SK-N-SH (cell line): ENCODE measurements around the gene SYT7. TPM values are rescaled to one million over a fixed set of nuclear protein-coding genes. Genes with fewer than 3 reads are reported as not detected.

ENCODE experiments used
- CTCF ChIA-PET: fragments of 300-600, 350-600 bp; formaldehyde crosslinking; extraction: SDS; loops from one replicate; lab custom pipeline; 2021; lab: Yijun Ruan, JAX
- POLR2A ChIA-PET: fragments of 350-600 bp; sonication (Branson Sonifier 250); formaldehyde crosslinking; extraction: SDS; loops from one replicate; lab custom pipeline; 2020; ENCODE audit warnings: antibody characterized with exemption, inconsistent platforms; lab: Yijun Ruan, JAX
- DNase-seq: peaks from one replicate; pipeline ENCODE4 v3.0.0; 2012
- H2AFZ ChIP-seq: fragments of 200-600 bp; sonication (generic); 2 replicates; pipeline ENCODE4 v1.8.1; 2016; ENCODE audit warnings: antibody characterized with exemption, mild to moderate bottlenecking, low read depth
- H3F3A ChIP-seq: fragments of 200-600 bp; sonication (generic); replicated peaks from 2 replicates; pipeline ENCODE3; 2016; ENCODE audit warnings: antibody characterized with exemption, mild to moderate bottlenecking; ENCODE audit not compliant: insufficient read depth
- H3K27ac ChIP-seq, 2 experiments: fragments of 200-500 bp in 1 of 2; fragments of 200-600 bp in 1 of 2; sonication (Bioruptor generic) in 1 of 2; sonication (generic), shearing (Covaris generic) in 1 of 2; 2 replicates each; pipeline versions ENCODE4 v1.5.1 to v1.6.1; 2014 to 2016; ENCODE audit warnings: low read depth in 2 of 2, inconsistent platforms in 1 of 2, low read length in 1 of 2, mild to moderate bottlenecking in 1 of 2, mixed read lengths in 1 of 2
- H3K27me3 ChIP-seq: fragments of 200-600 bp; sonication (generic), shearing (Covaris generic); 2 replicates; pipeline ENCODE4 v1.6.1; 2016; ENCODE audit warnings: mixed run types; ENCODE audit not compliant: insufficient read depth
- H3K36me3 ChIP-seq, 2 experiments: fragments of 200-500 bp in 1 of 2; fragments of 200-600 bp in 1 of 2; sonication (Bioruptor generic) in 1 of 2; sonication (generic) in 1 of 2; replicated peaks in 1 of 2; 2 replicates each; pipeline versions ENCODE3 to v1.5.1; 2014 to 2016; ENCODE audit warnings: low read length in 1 of 2, mild to moderate bottlenecking in 1 of 2; ENCODE audit not compliant: insufficient read depth in 2 of 2, control insufficient read depth in 1 of 2
- H3K4me1 ChIP-seq, 2 experiments: fragments of 200-500 bp in 1 of 2; fragments of 200-600 bp in 1 of 2; sonication (Bioruptor generic) in 1 of 2; sonication (generic), shearing (Covaris generic) in 1 of 2; 2 replicates each; pipeline versions ENCODE4 v1.5.1 to v1.6.1; 2014 to 2016; ENCODE audit warnings: low read depth in 1 of 2, low read length in 1 of 2, mixed run types in 1 of 2; ENCODE audit not compliant: insufficient read depth in 2 of 2, control insufficient read depth in 1 of 2
- H3K4me2 ChIP-seq: fragments of 200-600 bp; sonication (generic), shearing (Covaris generic); 2 replicates; pipeline ENCODE4 v1.6.1; 2017; ENCODE audit warnings: mixed run types
- H3K4me3 ChIP-seq, 2 experiments: fragments of 200-500 bp in 1 of 2; fragments of 200-600 bp in 1 of 2; sonication (Bioruptor generic) in 1 of 2; sonication (generic), shearing (Covaris generic) in 1 of 2; 2 replicates each; pipeline versions ENCODE4 v1.5.1 to v1.8.1; 2014 to 2016; ENCODE audit warnings: low read depth in 2 of 2, inconsistent platforms in 1 of 2, low read length in 1 of 2, mild to moderate bottlenecking in 1 of 2, mixed read lengths in 1 of 2, moderate library complexity in 1 of 2
- H3K79me2 ChIP-seq: fragments of 200-600 bp; sonication (generic); 2 replicates; pipeline ENCODE4 v1.8.1; 2017; ENCODE audit warnings: mild to moderate bottlenecking; ENCODE audit not compliant: insufficient read depth
- H3K9ac ChIP-seq: fragments of 200-600 bp; sonication (generic); 2 replicates; pipeline ENCODE4 v1.6.1; 2017; ENCODE audit warnings: mixed run types
- H3K9me2 ChIP-seq: fragments of 200-600 bp; sonication (generic); 2 replicates; pipeline ENCODE4 v1.6.1; 2017; ENCODE audit warnings: mixed run types
- H3K9me3 ChIP-seq: fragments of 200-600 bp; sonication (generic); 2 replicates; pipeline ENCODE4 v1.6.1; 2017; ENCODE audit warnings: mixed run types, mild to moderate bottlenecking, moderate library complexity
- H4K20me1 ChIP-seq: fragments of 200-600 bp; sonication (generic); 2 replicates; pipeline ENCODE4 v1.6.1; 2017; ENCODE audit warnings: mild to moderate bottlenecking, mixed run types; ENCODE audit not compliant: insufficient read depth
- ELF1 ChIP-seq: IDR thresholded peaks from 2 replicates; pipeline ENCODE4 v1.4.0; 2012
- EZH2phosphoT487 ChIP-seq: fragments of 200-600 bp; sonication (generic); IDR thresholded peaks from 2 replicates; pipeline ENCODE4 v1.6.1; 2017; ENCODE audit warnings: low read depth, mixed run types, mild to moderate bottlenecking, antibody characterized with exemption, moderate library complexity, borderline replicate concordance
- FOSL2 ChIP-seq: IDR thresholded peaks from 2 replicates; pipeline ENCODE4 v1.4.0; 2012; ENCODE audit warnings: low read depth, mild to moderate bottlenecking, moderate library complexity, borderline replicate concordance
- FOXM1 ChIP-seq: IDR thresholded peaks from 2 replicates; pipeline ENCODE4 v1.4.0; 2012; ENCODE audit warnings: low read depth, mild to moderate bottlenecking
- GABPA ChIP-seq: IDR thresholded peaks from 2 replicates; pipeline ENCODE4 v1.4.0; 2012; ENCODE audit warnings: low read depth, mild to moderate bottlenecking
- MEF2A ChIP-seq: IDR thresholded peaks from 2 replicates; pipeline ENCODE4 v1.4.0; 2012; ENCODE audit warnings: low read depth, borderline replicate concordance
- NRF1 ChIP-seq: IDR thresholded peaks from 2 replicates; pipeline ENCODE4 v1.6.1; 2012; ENCODE audit warnings: low read depth, mild to moderate bottlenecking, low read length
- RAD21 ChIP-seq: IDR thresholded peaks from 2 replicates; pipeline ENCODE4 v1.6.1; 2012; ENCODE audit warnings: mild to moderate bottlenecking, low read length
- RCOR1 ChIP-seq: fragments of 150-350 bp; IDR thresholded peaks from 2 replicates; pipeline ENCODE4 v1.6.1; 2017; ENCODE audit warnings: antibody characterized with exemption, low read length
- RFX5 ChIP-seq: IDR thresholded peaks from 2 replicates; pipeline ENCODE4 v1.6.1; 2012; ENCODE audit warnings: mild to moderate bottlenecking, improper control_type of control experiment, low read length
- SIN3A ChIP-seq: IDR thresholded peaks from 2 replicates; pipeline ENCODE4 v1.6.1; 2012; ENCODE audit warnings: low read depth, mild to moderate bottlenecking, low read length, moderate library complexity, borderline replicate concordance
- SMC3 ChIP-seq: IDR thresholded peaks from 2 replicates; pipeline ENCODE4 v1.6.1; 2012; ENCODE audit warnings: low read depth, low read length, improper control_type of control experiment
- TAF1 ChIP-seq: IDR thresholded peaks from 2 replicates; pipeline ENCODE4 v1.6.1; 2012; ENCODE audit warnings: low read depth, mild to moderate bottlenecking, low read length, moderate library complexity, borderline replicate concordance
- TCF12 ChIP-seq: IDR thresholded peaks from 2 replicates; pipeline ENCODE4 v1.4.0; 2012
- WGBS: methylation state at CpG from one replicate; pipeline ENCODE4 v1.1.6; 2017; ENCODE audit warnings: low lambda C conversion rate; 5-methylcytosine and 5-hydroxymethylcytosine counted together
- polyA plus RNA-seq, 3 experiments: library from polyadenylated mRNA; depleted of rRNA; stranded (reverse); fragments of >200 nt; gene quantifications; 2 replicates each; pipeline ENCODE4 v1.2.3, GENCODE V29; 2012
- TF ChIP-seq, protein P1 (sequence below): IDR thresholded peaks from 2 replicates; pipeline ENCODE4 v1.4.0; 2012; ENCODE audit warnings: low read depth, borderline replicate concordance
- TF ChIP-seq, protein P2 (sequence below): IDR thresholded peaks from 2 replicates; pipeline ENCODE4 v1.6.1; 2012; ENCODE audit warnings: mild to moderate bottlenecking, low read depth, low read length, moderate library complexity
- TF ChIP-seq, protein P3 (sequence below): fragments of 200-600 bp; sonication (generic); IDR thresholded peaks from 2 replicates; pipeline ENCODE4 v1.6.1; 2017; ENCODE audit warnings: antibody characterized with exemption, mild to moderate bottlenecking, moderate library complexity
- TF ChIP-seq, protein P4 (sequence below): IDR thresholded peaks from 2 replicates; pipeline ENCODE4; 2012

The SYT7 gene
- polyA plus RNA-seq, 1 of the 3 experiments (the other 2 are of a cell fraction), result 1.1 TPM

DNA sequence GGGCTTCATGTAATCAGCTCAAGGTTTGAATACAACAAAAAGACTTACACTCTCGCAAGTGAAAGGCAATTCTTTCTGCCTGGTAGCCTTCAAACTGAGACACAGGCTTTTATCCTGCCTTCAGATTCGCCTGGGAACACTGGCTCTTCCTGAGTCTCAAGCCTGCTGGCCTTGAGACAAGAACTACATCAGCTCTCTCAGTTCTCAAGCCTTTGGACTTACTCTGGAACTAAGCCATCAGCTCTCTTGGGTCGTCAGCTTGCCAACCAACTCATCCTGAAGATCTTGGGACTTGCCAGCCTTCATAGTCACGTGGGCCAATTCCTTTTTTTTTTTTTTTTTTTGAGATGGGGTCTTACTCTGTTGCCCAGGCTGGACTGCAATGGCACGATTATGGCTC, 108.0 kb downstream of the SYT7 start:
- Histone ChIP-seq H3K36me3 (peaks cover 4% of the 10 kb centered on the region in 2 experiments), H3F3A (no peaks in the 10 kb centered on the region), H4K20me1 (no peaks in the 10 kb centered on the region), H3K4me1 (peaks cover 0 to 2% of the 10 kb centered on the region in 2 experiments; a peak in 1 of 4 replicates), H3K27me3 (no peaks in the 10 kb centered on the region), H3K4me3 (no peak overlapping the region), H3K79me2 (no peaks in the 10 kb centered on the region), H3K9me3 (no peaks in the 10 kb centered on the region), H3K27ac (no peak overlapping the region), H3K9me2 (no peaks in the 10 kb centered on the region), H2AFZ (no peak overlapping the region), H3K9ac (no peak overlapping the region), H3K4me2 (no peak overlapping the region)
- TF ChIP-seq SIN3A (no peak), ELF1 (no peak), TCF12 (no peak), NRF1 (no peak), MEF2A (no peak), FOSL2 (no peak), FOXM1 (no peak), SMC3 (no peak), EZH2phosphoT487 (no peak), RFX5 (no peak), RAD21 (no peak), RCOR1 (no peak), GABPA (no peak), TAF1 (no peak)
- TF ChIP-seq, protein P1, sequence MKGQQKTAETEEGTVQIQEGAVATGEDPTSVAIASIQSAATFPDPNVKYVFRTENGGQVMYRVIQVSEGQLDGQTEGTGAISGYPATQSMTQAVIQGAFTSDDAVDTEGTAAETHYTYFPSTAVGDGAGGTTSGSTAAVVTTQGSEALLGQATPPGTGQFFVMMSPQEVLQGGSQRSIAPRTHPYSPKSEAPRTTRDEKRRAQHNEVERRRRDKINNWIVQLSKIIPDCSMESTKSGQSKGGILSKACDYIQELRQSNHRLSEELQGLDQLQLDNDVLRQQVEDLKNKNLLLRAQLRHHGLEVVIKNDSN, result no peak
- TF ChIP-seq, protein P2, sequence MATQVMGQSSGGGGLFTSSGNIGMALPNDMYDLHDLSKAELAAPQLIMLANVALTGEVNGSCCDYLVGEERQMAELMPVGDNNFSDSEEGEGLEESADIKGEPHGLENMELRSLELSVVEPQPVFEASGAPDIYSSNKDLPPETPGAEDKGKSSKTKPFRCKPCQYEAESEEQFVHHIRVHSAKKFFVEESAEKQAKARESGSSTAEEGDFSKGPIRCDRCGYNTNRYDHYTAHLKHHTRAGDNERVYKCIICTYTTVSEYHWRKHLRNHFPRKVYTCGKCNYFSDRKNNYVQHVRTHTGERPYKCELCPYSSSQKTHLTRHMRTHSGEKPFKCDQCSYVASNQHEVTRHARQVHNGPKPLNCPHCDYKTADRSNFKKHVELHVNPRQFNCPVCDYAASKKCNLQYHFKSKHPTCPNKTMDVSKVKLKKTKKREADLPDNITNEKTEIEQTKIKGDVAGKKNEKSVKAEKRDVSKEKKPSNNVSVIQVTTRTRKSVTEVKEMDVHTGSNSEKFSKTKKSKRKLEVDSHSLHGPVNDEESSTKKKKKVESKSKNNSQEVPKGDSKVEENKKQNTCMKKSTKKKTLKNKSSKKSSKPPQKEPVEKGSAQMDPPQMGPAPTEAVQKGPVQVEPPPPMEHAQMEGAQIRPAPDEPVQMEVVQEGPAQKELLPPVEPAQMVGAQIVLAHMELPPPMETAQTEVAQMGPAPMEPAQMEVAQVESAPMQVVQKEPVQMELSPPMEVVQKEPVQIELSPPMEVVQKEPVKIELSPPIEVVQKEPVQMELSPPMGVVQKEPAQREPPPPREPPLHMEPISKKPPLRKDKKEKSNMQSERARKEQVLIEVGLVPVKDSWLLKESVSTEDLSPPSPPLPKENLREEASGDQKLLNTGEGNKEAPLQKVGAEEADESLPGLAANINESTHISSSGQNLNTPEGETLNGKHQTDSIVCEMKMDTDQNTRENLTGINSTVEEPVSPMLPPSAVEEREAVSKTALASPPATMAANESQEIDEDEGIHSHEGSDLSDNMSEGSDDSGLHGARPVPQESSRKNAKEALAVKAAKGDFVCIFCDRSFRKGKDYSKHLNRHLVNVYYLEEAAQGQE, result no peak
- TF ChIP-seq, protein P3, sequence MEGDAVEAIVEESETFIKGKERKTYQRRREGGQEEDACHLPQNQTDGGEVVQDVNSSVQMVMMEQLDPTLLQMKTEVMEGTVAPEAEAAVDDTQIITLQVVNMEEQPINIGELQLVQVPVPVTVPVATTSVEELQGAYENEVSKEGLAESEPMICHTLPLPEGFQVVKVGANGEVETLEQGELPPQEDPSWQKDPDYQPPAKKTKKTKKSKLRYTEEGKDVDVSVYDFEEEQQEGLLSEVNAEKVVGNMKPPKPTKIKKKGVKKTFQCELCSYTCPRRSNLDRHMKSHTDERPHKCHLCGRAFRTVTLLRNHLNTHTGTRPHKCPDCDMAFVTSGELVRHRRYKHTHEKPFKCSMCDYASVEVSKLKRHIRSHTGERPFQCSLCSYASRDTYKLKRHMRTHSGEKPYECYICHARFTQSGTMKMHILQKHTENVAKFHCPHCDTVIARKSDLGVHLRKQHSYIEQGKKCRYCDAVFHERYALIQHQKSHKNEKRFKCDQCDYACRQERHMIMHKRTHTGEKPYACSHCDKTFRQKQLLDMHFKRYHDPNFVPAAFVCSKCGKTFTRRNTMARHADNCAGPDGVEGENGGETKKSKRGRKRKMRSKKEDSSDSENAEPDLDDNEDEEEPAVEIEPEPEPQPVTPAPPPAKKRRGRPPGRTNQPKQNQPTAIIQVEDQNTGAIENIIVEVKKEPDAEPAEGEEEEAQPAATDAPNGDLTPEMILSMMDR, result no peak
- TF ChIP-seq, protein P4, sequence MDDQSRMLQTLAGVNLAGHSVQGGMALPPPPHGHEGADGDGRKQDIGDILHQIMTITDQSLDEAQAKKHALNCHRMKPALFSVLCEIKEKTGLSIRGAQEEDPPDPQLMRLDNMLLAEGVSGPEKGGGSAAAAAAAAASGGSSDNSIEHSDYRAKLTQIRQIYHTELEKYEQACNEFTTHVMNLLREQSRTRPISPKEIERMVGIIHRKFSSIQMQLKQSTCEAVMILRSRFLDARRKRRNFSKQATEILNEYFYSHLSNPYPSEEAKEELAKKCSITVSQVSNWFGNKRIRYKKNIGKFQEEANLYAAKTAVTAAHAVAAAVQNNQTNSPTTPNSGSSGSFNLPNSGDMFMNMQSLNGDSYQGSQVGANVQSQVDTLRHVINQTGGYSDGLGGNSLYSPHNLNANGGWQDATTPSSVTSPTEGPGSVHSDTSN, result no peak
- WGBS, result 87% methylated on average over 5 of the region's 5 CpGs
- CTCF ChIA-PET, result interaction anchor here (0.8 to 21.8 kb wide), 6 partner anchors 26 to 155 kb away, joined by 3 to 670 read pairs (median 6); partner anchors contain the start of gene LRRC10B
- no peak for DNase-seq
- POLR2A ChIA-PET, result interaction anchor here (0.6 kb wide), 1 partner anchor 44 kb away, joined by 3 read pairs; no protein-coding TSS in a partner anchor
